Fibroblast of lung (primary cell): Measurements from ENCODE around the gene ACP6. TPM values are rescaled to one million over a fixed set of nuclear protein-coding genes. Genes with fewer than 3 reads are reported as not detected.

ENCODE experiments used
- DNase-seq, 2 donors: peaks; one replicate each; pipeline versions ENCODE4 v3.0.0 to v3.0.0-alpha.2; 2010; ENCODE audit warnings: low read depth in 2 of 2
- H2AFZ ChIP-seq: 2 replicates; pipeline ENCODE4 v1.5.1; 2012; ENCODE audit warnings: low read length, control low read depth, inconsistent platforms
- H3K27ac ChIP-seq: 2 replicates; pipeline ENCODE4 v1.5.1; 2011; ENCODE audit warnings: low read length, control low read depth; ENCODE audit not compliant: insufficient read depth
- H3K27me3 ChIP-seq: 2 replicates; pipeline ENCODE4 v1.5.1; 2011; ENCODE audit warnings: mild to moderate bottlenecking, low read length; ENCODE audit not compliant: control insufficient read depth, insufficient read depth
- H3K36me3 ChIP-seq: 2 replicates; pipeline ENCODE4 v1.5.1; 2011; ENCODE audit warnings: low read length; ENCODE audit not compliant: control insufficient read depth, insufficient read depth
- H3K4me1 ChIP-seq: 2 replicates; pipeline ENCODE4 v1.5.1; 2011; ENCODE audit warnings: low read length; ENCODE audit not compliant: control insufficient read depth, insufficient read depth; ENCODE audit errors: extremely low read depth
- H3K4me2 ChIP-seq: 2 replicates; pipeline ENCODE4 v1.5.1; 2011; ENCODE audit warnings: low read length, control low read depth; ENCODE audit not compliant: insufficient read depth; ENCODE audit errors: extremely low read depth
- H3K4me3 ChIP-seq, 4 experiments: fragments of 200-600 bp in 1 of 4; sonication (generic) in 1 of 4; replicated peaks in 1 of 4; 2 replicates each; pipeline ENCODE4 v1.5.1; 2011 to 2016; ENCODE audit warnings: low read length in 4 of 4, low read depth in 3 of 4, mild to moderate bottlenecking in 3 of 4, control low read depth in 2 of 4, inconsistent platforms in 1 of 4, mixed read lengths in 1 of 4; ENCODE audit not compliant: insufficient read depth in 1 of 4; ENCODE audit errors: control extremely low read depth in 1 of 4
- H3K79me2 ChIP-seq: 2 replicates; pipeline ENCODE4 v1.5.1; 2012; ENCODE audit warnings: mild to moderate bottlenecking, low read length, inconsistent platforms; ENCODE audit not compliant: control insufficient read depth, insufficient read depth
- H3K9ac ChIP-seq: 2 replicates; pipeline ENCODE4 v1.5.1; 2011; ENCODE audit warnings: mild to moderate bottlenecking, low read length, control low read depth; ENCODE audit not compliant: insufficient read depth
- H3K9me3 ChIP-seq: 2 replicates; pipeline ENCODE4 v1.5.1; 2012; ENCODE audit warnings: low read depth, low read length; ENCODE audit not compliant: control insufficient read depth, insufficient read depth
- H4K20me1 ChIP-seq: 2 replicates; pipeline ENCODE4 v1.5.1; 2011; ENCODE audit warnings: low read length; ENCODE audit not compliant: control insufficient read depth, insufficient read depth; ENCODE audit errors: extremely low read depth
- CTCF ChIP-seq, 2 donors: IDR thresholded peaks in 1 of 2; conservative IDR thresholded peaks in 1 of 2; 1 replicate in 1 of 2; 2 replicates in 1 of 2; pipeline ENCODE4 v1.5.1; 2011 to 2012; ENCODE audit warnings: low read length in 2 of 2, control low read depth in 1 of 2, inconsistent platforms in 1 of 2, low read depth in 1 of 2, mild to moderate bottlenecking in 1 of 2
- EZH2 ChIP-seq: IDR thresholded peaks from 2 replicates; pipeline ENCODE4 v1.5.1; 2012; ENCODE audit warnings: low read length, control low read depth, mild to moderate bottlenecking; ENCODE audit errors: missing control alignments
- polyA plus RNA-seq, 2 donors: library from polyadenylated mRNA; depleted of rRNA in 1 of 2; stranded (reverse) in 1 of 2; unstranded in 1 of 2; fragments of >200 nt; gene quantifications; 2 replicates each; pipeline ENCODE4 v1.2.1, GENCODE V29; 2011 to 2012; ENCODE audit warnings: missing spikeins in 1 of 2
- total RNA-seq: library from RNA; depleted of rRNA; stranded (reverse); fragments of >200 nt; gene quantifications from 2 replicates; pipeline ENCODE4 v1.2.1, GENCODE V29; 2014

Gene ACP6
- total and polyA plus RNA-seq, 2 donors (not counting 1 experiment from before 2014, with no cell fraction given), result 3.9 to 7.4 TPM

GRCh38 chr1:147627435-147628110 lies 42.8 kb downstream of the ACP6 start:
- peak; percentile 29 to 55 for DNase-seq
- Histone ChIP-seq H2AFZ (no peak overlapping the region), H3K27me3 (no peaks in the 10 kb centered on the region), H3K9me3 (no peaks in the 10 kb centered on the region), H3K36me3 (peaks cover 2% of the 10 kb centered on the region), H3K9ac (no peak overlapping the region), H4K20me1 (no peaks in the 10 kb centered on the region), H3K4me1 (no peaks in the 10 kb centered on the region), H3K4me3 (no peak overlapping the region), H3K79me2 (no peaks in the 10 kb centered on the region), H3K27ac (no peak overlapping the region), H3K4me2 (no peak overlapping the region)
- TF ChIP-seq EZH2, result no peak
- peak; percentile 92 to 96 for TF ChIP-seq CTCF (conservative IDR thresholded peaks at IDR 0.05 in 1 of 2, IDR thresholded peaks at IDR 0.05 in 1 of 2; ENCODE audit: low read depth in 1 of 2, low read length in 2 of 2)

GRCh38 chr1:147626739-147627138 lies 43.6 kb downstream of the ACP6 start:
- H3K9ac ChIP-seq, result no peak overlapping the region
- no peaks in the 10 kb centered on the region for H3K27me3 ChIP-seq
- peaks cover 2% of the 10 kb centered on the region for H3K36me3 ChIP-seq
- TF ChIP-seq EZH2 (no peak), CTCF (conservative IDR thresholded peaks at IDR 0.05 in 1 of 2, IDR thresholded peaks at IDR 0.05 in 1 of 2; ENCODE audit: low read depth in 1 of 2, low read length in 2 of 2) (no peak)
- no peak overlapping the region for H3K4me3 ChIP-seq
- H3K4me2 ChIP-seq, result no peak overlapping the region
- no peak overlapping the region for H2AFZ ChIP-seq
- H3K4me1 ChIP-seq, result no peaks in the 10 kb centered on the region
- no peak for DNase-seq
- H4K20me1 ChIP-seq, result no peaks in the 10 kb centered on the region
- H3K27ac ChIP-seq, result no peak overlapping the region
- H3K79me2 ChIP-seq, result no peaks in the 10 kb centered on the region
- no peaks in the 10 kb centered on the region for H3K9me3 ChIP-seq

GRCh38 chr1:147626291-147626690 lies 44.0 kb downstream of the ACP6 start:
- H3K27ac ChIP-seq, result no peak overlapping the region
- no peak overlapping the region for H3K4me2 ChIP-seq
- no peak for DNase-seq
- no peak overlapping the region for H3K9ac ChIP-seq
- no peak overlapping the region for H2AFZ ChIP-seq
- H4K20me1 ChIP-seq, result no peaks in the 10 kb centered on the region
- no peaks in the 10 kb centered on the region for H3K27me3 ChIP-seq
- no peaks in the 10 kb centered on the region for H3K4me1 ChIP-seq
- peaks cover 2% of the 10 kb centered on the region for H3K36me3 ChIP-seq
- no peaks in the 10 kb centered on the region for H3K9me3 ChIP-seq
- H3K79me2 ChIP-seq, result no peaks in the 10 kb centered on the region
- TF ChIP-seq EZH2, result no peak
- no peak for TF ChIP-seq CTCF (conservative IDR thresholded peaks at IDR 0.05 in 1 of 2, IDR thresholded peaks at IDR 0.05 in 1 of 2; ENCODE audit: low read depth in 1 of 2, low read length in 2 of 2)
- H3K4me3 ChIP-seq, result no peak overlapping the region
